A673 (cell line): ENCODE data around the gene ZNF24. TPM values are rescaled to one million over a fixed set of nuclear protein-coding genes. Genes with fewer than 3 reads are reported as not detected.
A peak's percentile ranks its signal among the peaks of the same experiment; 100 is the strongest.

Experiments
- BruUV-seq: library from RNA; stranded (reverse); fragments of 400-500 nt; replicated peaks from 2 replicates; lab custom pipeline; 2021; lab: Mats Ljungman, UMichigan
- CTCF ChIA-PET: fragments of 300-600 bp; sonication (Branson Sonifier 250); formaldehyde crosslinking; loops from one replicate; lab custom pipeline; 2022; ENCODE audit warnings: antibody characterized with exemption; lab: Charles Lee
- POLR2A ChIA-PET: fragments of 300-600 bp; sonication (Branson Sonifier 250); formaldehyde crosslinking; loops from one replicate; lab custom pipeline; 2022; ENCODE audit warnings: antibody characterized with exemption; ENCODE audit not compliant: low non-redundant PET; lab: Charles Lee
- DNase-seq: peaks from one replicate; pipeline ENCODE4 v3.0.0-alpha.2; 2015; ENCODE audit warnings: low spot score
- H3K27ac ChIP-seq: fragments of 200-600 bp; sonication (generic); 2 replicates; pipeline ENCODE4 v1.5.1; 2016; ENCODE audit warnings: mixed run types, low read depth, mild to moderate bottlenecking, mixed read lengths, antibody characterized with exemption, low read length; ENCODE audit not compliant: poor library complexity, severe bottlenecking
- H3K27me3 ChIP-seq: fragments of 200-600 bp; sonication (generic); replicated peaks from 2 replicates; pipeline ENCODE4 v1.6.1; 2017; ENCODE audit warnings: mixed run types, low read depth, mild to moderate bottlenecking, mixed read lengths, antibody characterized with exemption, low read length; ENCODE audit not compliant: insufficient read depth, poor library complexity
- H3K36me3 ChIP-seq: fragments of 200-600 bp; sonication (generic); 2 replicates; pipeline ENCODE4 v1.6.1; 2016; ENCODE audit warnings: mixed run types, mild to moderate bottlenecking, mixed read lengths, antibody characterized with exemption, low read length; ENCODE audit not compliant: insufficient read depth, poor library complexity, severe bottlenecking
- H3K4me1 ChIP-seq: fragments of 200-600 bp; sonication (generic); 2 replicates; pipeline ENCODE4 v1.6.1; 2017; ENCODE audit warnings: mixed run types, mild to moderate bottlenecking, mixed read lengths, antibody characterized with exemption, low read length; ENCODE audit not compliant: insufficient read depth, poor library complexity, severe bottlenecking
- H3K4me3 ChIP-seq: fragments of 200-600 bp; sonication (generic); 2 replicates; pipeline ENCODE4 v1.5.1; 2016; ENCODE audit warnings: low read depth, mixed run types, mild to moderate bottlenecking, mixed read lengths, low read length; ENCODE audit not compliant: poor library complexity, severe bottlenecking
- H3K9me3 ChIP-seq: fragments of 200-600 bp; sonication (generic); 2 replicates; pipeline ENCODE4 v1.6.1; 2016; ENCODE audit warnings: mixed run types, low read depth, mild to moderate bottlenecking, mixed read lengths, antibody characterized with exemption, low read length; ENCODE audit not compliant: poor library complexity, severe bottlenecking
- EZH2 ChIP-seq: fragments of 200-600 bp; sonication (generic); IDR thresholded peaks from 2 replicates; pipeline ENCODE4 v1.6.1; 2017; ENCODE audit warnings: borderline replicate concordance, low read depth, mild to moderate bottlenecking, mixed read lengths, antibody characterized with exemption, low read length; ENCODE audit not compliant: poor library complexity, severe bottlenecking
- intact Hi-C: fragments of 100-400 bp; cut with micrococcal nuclease; formaldehyde crosslinking; loops from one replicate; pipeline ENCODE4 v1.10.0; 2022; ENCODE audit not compliant: unreplicated experiment
- total RNA-seq: library from RNA; stranded (reverse); gene quantifications from 2 replicates; pipeline ENCODE4 v1.2.3, GENCODE V29; 2021
- TF ChIP-seq, protein P1 (sequence below): fragments of 300-800, 200-600 bp; sonication (generic); conservative IDR thresholded peaks from 2 replicates; pipeline ENCODE4 v1.5.1; 2017; ENCODE audit warnings: low read depth, mild to moderate bottlenecking, antibody characterized with exemption, low read length, moderate library complexity, mixed read lengths

ZNF24 gene
- total RNA-seq, 1 experiment from 2014 or later = 63.3 TPM

DNA sequence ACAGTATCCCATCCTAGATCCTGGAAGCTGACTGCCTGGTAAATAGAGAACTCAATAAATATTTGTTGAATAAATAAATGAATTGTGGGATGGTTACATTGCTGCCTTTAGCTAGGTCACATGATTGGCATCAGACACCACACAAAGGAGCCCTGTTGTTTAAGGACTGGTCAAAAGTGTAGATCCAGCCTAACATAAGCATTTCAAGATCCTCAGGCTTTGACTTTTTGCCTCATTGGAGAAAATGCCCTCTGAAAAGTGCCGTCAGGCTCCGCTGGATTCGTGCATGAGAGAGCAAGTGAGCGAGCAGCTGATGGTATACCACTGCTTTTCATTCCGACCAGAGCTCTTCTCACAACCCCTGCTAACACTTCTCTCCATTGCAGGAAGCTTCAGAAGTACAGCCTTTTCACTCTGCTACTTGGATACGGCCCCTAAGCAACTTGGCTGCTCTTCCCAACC is 1.3 kb upstream of the ZNF24 start:
- Histone ChIP-seq H3K4me3 (no peak overlapping the region), H3K27ac (no peak overlapping the region), H3K9me3 (no peaks in the 10 kb centered on the region), H3K27me3 (no peaks in the 10 kb centered on the region), H3K4me1 (peaks cover 5% of the 10 kb centered on the region), H3K36me3 (peaks cover 7% of the 10 kb centered on the region)
- no TSS peak for BruUV-seq
- POLR2A ChIA-PET = no interaction called here
- intact Hi-C loops = no loop called here
- no peak for DNase-seq
- TF ChIP-seq, protein P1, sequence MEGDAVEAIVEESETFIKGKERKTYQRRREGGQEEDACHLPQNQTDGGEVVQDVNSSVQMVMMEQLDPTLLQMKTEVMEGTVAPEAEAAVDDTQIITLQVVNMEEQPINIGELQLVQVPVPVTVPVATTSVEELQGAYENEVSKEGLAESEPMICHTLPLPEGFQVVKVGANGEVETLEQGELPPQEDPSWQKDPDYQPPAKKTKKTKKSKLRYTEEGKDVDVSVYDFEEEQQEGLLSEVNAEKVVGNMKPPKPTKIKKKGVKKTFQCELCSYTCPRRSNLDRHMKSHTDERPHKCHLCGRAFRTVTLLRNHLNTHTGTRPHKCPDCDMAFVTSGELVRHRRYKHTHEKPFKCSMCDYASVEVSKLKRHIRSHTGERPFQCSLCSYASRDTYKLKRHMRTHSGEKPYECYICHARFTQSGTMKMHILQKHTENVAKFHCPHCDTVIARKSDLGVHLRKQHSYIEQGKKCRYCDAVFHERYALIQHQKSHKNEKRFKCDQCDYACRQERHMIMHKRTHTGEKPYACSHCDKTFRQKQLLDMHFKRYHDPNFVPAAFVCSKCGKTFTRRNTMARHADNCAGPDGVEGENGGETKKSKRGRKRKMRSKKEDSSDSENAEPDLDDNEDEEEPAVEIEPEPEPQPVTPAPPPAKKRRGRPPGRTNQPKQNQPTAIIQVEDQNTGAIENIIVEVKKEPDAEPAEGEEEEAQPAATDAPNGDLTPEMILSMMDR = no peak
- CTCF ChIA-PET = no interaction called here

DNA sequence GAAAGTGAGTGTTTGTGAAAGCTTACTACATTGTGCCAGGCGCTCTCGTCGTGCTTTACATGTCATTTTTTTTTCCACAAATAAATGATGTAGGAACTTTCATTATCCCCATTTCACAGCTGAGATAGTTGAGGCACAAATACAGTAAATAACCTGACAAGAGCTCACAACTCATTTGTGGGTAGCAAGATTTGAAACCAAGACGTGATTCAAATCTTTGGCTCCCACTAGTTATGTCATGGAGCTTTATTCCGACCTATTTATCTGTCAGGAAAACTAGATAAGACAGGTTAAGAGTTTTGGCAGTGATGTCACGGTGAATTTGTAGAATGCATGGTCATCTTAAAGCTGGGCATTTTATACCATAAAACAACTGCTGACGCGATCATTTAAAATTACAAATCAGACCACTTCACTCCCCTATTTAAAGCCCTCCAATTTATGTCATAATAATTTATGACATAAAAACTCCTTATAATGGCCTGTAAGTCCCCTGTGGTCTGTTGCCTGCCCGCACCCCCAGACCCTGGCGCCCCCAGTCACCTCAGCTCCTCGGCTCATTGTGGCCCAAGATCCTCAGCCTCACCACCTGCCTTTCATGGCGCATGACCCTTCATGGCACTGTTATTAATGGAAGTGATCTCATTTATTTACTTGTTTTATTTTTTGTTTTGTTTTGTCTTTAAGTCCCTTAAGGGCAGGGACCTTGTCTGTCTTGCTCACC is 678 bp upstream of the ZNF24 start:
- DNase-seq = no peak
- POLR2A ChIA-PET = no interaction called here
- Histone ChIP-seq H3K36me3 (peaks cover 13% of the 10 kb centered on the region), H3K27ac (peak overlapping the region; percentile 97), H3K4me3 (peak overlapping the region; percentile 76), H3K9me3 (no peaks in the 10 kb centered on the region), H3K4me1 (peaks cover 5% of the 10 kb centered on the region), H3K27me3 (no peaks in the 10 kb centered on the region)
- CTCF ChIA-PET = interaction anchor here (0.6 kb wide), 1 partner anchor 88 kb away, joined by 4 read pairs; no protein-coding TSS in a partner anchor
- intact Hi-C loops = no loop called here
- no peak for TF ChIP-seq EZH2
- TF ChIP-seq, protein P1 = no peak
- BruUV-seq = TSS peak; percentile 67

DNA sequence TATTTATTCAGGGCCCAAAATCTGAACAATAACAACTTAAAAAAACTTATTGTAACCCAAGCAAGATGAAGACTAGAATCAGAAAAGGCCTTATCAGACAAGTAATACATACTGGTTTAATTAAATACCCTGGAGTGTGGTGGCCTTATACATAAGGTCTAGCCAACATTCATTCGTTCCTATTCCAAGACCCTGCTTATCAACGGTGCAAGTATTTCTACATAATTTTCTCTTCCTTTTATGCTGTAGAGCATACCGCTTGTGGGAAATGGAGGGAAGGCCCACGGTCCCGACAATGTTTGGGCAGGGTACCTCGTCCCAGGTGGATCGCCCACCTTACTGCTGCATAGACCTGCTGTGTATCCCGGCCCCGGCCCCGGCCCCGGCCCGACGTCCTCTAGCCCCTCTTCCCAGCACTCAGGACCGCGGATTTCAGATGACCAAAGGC is 708 bp downstream of the ZNF24 start:
- Histone ChIP-seq H3K36me3 (peaks cover 27% of the 10 kb centered on the region), H3K9me3 (no peaks in the 10 kb centered on the region), H3K4me1 (peaks cover 5% of the 10 kb centered on the region), H3K27me3 (no peaks in the 10 kb centered on the region), H3K4me3 (peak overlapping the region; percentile 76), H3K27ac (peak overlapping the region; percentile 97)
- intact Hi-C loops = no loop called here
- TF ChIP-seq, protein P1 = no peak
- TF ChIP-seq EZH2 = no peak
- ChIA-PET POLR2A (no interaction called here), CTCF (no interaction called here)
- DNase-seq = no peak
- BruUV-seq = TSS peak; percentile 48
